A204.1 (cell line): ENCODE results near the gene DPY19L3.
"Not testable (repeated sequence)": the region's sequence is repeated elsewhere in the genome, so short reads cannot be mapped to it uniquely, and the experiment has no call there.

Source experiments
- FAIRE-seq: peaks from 2 replicates; lab custom pipeline; 2012; peaks lifted over from hg19 to GRCh38; lab: Jason Lieb, UNC

The DPY19L3 gene

GRCh38 chr19:32448026-32448425 is 42.5 kb downstream of the DPY19L3 start:
- no peak for FAIRE-seq

- FAIRE-seq = no peak
These were observed 44.6 kb downstream of the DPY19L3 start for GRCh38 chr19:32450217-32450616.

DNA sequence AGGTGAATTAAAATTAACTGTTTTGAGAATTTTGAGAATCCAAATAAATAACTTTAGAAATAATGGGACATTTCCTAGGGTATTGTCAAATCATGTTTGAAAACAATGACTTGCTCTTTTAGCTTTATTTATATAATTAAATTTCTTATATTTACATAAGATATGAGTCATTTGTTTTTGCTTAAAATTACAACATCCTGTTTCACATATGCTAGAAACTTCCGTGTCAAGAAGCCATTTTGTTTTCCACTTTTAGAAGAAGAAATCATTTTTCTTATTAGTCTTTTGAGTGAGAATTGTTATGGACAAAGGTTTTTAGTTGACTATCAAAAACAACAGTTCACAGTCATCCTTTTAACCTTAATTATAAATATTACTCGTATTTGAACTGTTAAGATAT is 48.2 kb downstream of the DPY19L3 start:
- FAIRE-seq = peak; percentile 70

DNA sequence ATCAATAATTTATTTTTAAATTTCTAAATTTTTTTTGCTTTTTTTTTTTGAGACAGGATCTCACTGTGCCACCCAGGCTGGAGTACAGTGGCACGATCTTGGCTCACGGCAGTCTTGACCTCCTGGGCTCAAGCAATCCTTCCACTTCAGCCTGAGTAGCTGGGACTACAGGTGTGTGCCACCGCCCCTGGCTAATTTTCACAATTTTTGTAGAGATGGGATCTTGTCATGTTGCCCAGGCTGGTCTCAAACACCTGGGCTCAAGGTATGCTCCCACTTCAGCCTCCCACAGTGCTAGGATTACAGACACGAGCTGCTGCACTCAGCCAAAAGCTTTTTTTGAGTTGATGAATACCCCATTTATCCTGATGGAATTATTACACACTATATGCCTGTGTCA is 50.8 kb downstream of the DPY19L3 start:
- no peak for FAIRE-seq

GRCh38 chr19:32457571-32458158 is 52.1 kb downstream of the DPY19L3 start:
- no peak for FAIRE-seq

DNA sequence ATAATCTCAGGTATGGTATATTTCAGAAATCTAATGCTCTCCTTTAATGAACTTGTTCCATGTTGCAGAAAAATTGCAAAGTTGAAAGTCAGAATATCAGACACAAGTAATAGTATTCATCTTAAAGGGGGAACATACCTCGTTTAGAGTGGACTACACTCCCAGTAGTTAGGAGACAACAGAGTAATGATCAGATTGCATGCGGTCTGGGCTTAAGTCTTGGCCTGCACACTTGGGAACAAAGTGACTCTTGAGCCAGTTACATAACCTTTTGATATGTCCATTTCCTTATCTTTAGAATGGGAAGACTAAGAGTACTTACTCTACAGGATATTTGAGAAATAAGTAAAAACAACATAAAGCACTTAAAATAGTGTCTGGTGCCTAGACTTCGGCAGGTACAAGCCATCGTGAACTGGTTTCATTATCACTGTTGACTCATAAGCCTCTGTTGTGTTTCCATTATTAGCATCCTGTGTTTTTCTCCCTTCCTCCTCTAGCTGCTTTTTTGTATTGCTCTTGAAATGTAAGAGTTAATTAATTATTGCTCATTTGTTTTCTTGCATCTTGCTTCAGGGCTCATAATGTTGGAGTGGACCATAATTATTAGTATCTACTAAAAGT is 53.0 kb downstream of the DPY19L3 start:
- FAIRE-seq = no peak

- FAIRE-seq = no peak
These were observed 53.8 kb downstream of the DPY19L3 start for GRCh38 chr19:32459204-32459865.

DNA sequence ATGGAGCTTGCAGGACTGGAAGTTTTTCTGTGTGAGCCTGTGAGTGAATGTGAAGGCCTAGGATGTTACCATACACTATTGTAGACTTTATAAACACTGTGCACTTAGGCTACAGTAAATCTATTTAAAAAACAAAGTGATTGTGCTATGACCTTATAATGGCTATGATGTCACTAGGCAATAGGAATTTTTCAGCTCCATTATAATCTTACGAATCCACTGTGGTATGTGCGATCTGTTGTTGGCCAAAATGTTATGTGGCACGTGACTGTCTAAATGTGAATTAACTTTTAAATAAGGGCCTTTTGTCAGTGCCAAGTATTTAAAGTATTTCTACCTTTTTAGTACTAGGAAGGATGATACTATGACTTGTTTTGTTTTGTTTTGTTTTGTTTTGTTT is 54.9 kb downstream of the DPY19L3 start:
- no peak for FAIRE-seq

- peak; percentile 98 for FAIRE-seq
These were observed 58.7 kb downstream of the DPY19L3 start for GRCh38 chr19:32464279-32464678.

GRCh38 chr19:32465176-32465575 is 59.6 kb downstream of the DPY19L3 start:
- no peak for FAIRE-seq

DNA sequence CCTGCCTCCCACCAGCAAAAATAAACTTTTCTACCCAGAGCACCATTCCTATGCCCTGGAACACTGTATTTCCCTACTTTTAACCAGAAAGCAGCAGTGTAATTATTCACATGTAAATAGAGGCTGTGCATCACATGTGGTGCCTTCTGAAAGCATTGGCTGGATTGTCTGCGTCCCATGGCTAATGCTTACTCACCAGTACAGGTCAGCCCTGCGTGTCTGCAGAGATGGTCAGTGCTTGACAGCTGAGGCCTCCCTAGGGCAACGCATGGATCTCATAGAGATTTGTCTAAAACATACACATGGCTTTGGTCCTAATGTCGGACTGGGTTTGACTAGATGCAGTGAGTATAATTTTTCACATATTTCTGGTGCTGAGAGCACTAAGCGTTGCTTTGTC is 64.2 kb downstream of the DPY19L3 start:
- no peak for FAIRE-seq

DNA sequence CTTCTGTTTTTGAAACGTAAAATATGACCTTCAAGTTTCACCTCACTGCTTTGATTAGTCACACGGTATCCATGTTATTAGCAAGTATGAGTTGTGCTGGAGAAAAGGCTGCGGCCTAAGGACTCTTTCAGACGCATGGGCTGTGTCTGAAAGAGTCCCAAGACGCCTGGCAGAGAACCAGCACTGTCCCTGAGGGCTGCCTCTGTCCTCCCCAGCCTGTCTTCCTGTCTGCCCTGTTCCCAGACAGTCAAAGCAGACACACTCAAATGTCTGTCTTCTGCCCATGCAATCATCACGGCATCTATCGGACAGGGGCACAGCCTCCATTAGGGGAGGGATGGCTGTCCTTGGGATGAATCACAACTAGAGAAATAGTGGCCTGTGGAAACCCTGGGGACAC is 65.5 kb downstream of the DPY19L3 start:
- FAIRE-seq = no peak

DNA sequence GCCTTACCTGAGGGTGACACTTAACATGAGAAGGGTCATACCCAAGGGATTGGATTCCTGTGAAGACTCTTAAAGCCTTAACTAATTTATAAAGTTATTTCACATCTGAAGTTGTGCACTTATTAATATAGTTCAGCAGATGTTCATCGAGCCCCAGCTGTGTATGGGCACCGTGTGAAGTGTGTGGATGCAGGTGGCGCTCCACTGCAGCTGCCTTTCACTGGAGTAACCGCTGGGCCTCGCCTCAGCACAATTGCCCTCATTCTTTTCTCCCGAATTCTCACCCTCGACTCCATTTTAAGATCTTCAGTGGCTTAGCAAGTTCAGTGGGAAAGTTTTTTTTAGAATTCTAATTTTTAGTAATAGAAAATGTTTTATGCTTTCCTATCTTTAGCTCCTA is 66.2 kb downstream of the DPY19L3 start:
- FAIRE-seq = no peak

GRCh38 chr19:32475141-32476031 is 69.8 kb downstream of the DPY19L3 start:
- no peak for FAIRE-seq

DNA sequence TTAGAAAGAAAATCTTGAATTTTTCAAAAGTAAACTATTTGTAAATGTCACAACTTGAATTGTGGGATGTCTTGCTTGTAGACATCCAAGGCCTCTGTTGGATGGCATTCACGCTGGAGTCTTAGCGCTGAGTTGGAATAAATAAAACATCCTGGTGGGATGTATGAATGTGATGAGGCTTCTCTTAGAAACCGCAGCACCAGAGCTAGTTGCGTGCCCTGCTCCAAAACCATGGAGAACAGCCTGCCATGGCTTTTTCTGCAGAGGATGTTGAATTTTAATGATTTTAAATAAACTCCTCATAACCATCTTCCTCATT is 70.4 kb downstream of the DPY19L3 start:
- no peak for FAIRE-seq

- no peak for FAIRE-seq
These were observed 74.8 kb downstream of the DPY19L3 start for GRCh38 chr19:32480321-32480720.

DNA sequence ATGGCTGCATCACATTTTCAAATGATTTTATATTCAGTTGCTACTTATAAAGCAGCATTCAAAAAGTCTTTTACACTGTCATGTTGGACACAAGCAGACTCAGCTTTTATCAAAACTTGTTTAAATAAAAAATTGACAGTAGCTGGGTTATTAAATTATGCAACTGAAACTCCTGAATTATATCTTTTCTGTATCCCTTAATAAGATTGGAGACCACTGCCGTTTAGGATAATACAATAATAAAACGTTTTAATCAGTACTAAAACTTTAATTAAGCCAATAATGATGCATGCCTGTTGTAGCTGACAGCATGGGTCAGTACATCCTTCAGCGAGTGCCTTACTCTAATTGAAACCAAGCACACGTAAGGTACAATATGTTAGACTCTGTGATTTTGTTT is 78.0 kb downstream of the DPY19L3 start:
- FAIRE-seq = no peak

DNA sequence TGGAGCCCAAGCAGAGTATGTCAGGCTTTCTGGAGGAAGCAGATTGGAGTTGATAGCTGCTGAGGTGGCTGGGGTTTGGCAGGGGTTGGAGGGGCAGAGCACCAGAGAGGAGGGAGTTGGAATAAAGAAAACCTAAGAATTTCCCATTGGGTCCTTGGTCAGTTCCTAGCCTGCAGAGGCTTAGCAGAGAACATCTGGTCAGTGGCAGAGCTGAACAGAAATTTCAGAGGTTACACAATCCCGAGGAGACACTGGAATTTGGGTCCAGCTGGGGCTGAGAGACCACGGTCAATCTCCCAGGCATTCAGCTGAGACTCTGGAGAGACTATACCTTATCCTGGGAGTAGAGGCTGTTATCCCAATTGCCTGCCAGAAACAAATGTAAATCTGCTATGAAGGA is 84.4 kb downstream of the DPY19L3 start:
- FAIRE-seq = no peak

GRCh38 chr19:32497391-32497790 is 91.8 kb downstream of the DPY19L3 start:
- FAIRE-seq = no peak

GRCh38 chr19:32498648-32499200 is 93.2 kb downstream of the DPY19L3 start:
- FAIRE-seq = no peak

- not testable (repeated sequence) for FAIRE-seq
These were observed 106.9 kb downstream of the DPY19L3 start for GRCh38 chr19:32512498-32512897.

- FAIRE-seq = no peak
These were observed 113.5 kb downstream of the DPY19L3 start for GRCh38 chr19:32519023-32519422.

GRCh38 chr19:32522967-32523366 is 117.4 kb downstream of the DPY19L3 start:
- no peak for FAIRE-seq
